ENCODE results near the gene CLASRP. TPM values are rescaled to one million over a fixed set of nuclear protein-coding genes. Genes with fewer than 3 reads are reported as not detected.

CLASRP gene
- polyA plus RNA-seq, 3 donors = 2.2 to 152 (median 4.1) TPM

GRCh38 chr19:45100846-45101252 is 62.0 kb downstream of the CLASRP start:
- no peak overlapping the region for H3K27ac ChIP-seq (ENCODE audit: low read depth in 1 of 2, low read length in 2 of 2)
- peak overlapping the region in 3 of 7 donors; percentile 25 to 68 (median 56) for H3K27ac Mint-ChIP-seq
- H3K36me3 Mint-ChIP-seq = peaks cover 5% of the 10 kb centered on the region in 2 donors
- H3K4me2 ChIP-seq (replicated peaks; ENCODE audit: extremely low read depth, low read length, poor library complexity, severe bottlenecking) = no peak overlapping the region
- intact Hi-C loops (cut with micrococcal nuclease) = no loop called here
- H3K4me3 ChIP-seq (replicated peaks in 1 of 3; ENCODE audit: low read depth in 2 of 3, low read length in 3 of 3) = no peak overlapping the region
- H3K9me3 ChIP-seq (replicated peaks in 1 of 2; ENCODE audit: control insufficient read depth in 1 of 2, insufficient read depth in 1 of 2, low read length in 2 of 2) = no peaks in the 10 kb centered on the region
- peaks cover 8 to 11% of the 10 kb centered on the region in 2 donors for H3K4me1 ChIP-seq (ENCODE audit: control insufficient read depth in 1 of 2, insufficient read depth in 2 of 2, low read length in 2 of 2)
- WGBS (ENCODE audit: insufficient coverage) = 96% methylated on average over 8 of the region's 8 CpGs
- DNase-seq = no peak
- no peak overlapping the region for H2AFZ ChIP-seq (ENCODE audit: insufficient read depth, low read depth, low read length, poor library complexity, severe bottlenecking)
- TF ChIP-seq, protein P1, sequence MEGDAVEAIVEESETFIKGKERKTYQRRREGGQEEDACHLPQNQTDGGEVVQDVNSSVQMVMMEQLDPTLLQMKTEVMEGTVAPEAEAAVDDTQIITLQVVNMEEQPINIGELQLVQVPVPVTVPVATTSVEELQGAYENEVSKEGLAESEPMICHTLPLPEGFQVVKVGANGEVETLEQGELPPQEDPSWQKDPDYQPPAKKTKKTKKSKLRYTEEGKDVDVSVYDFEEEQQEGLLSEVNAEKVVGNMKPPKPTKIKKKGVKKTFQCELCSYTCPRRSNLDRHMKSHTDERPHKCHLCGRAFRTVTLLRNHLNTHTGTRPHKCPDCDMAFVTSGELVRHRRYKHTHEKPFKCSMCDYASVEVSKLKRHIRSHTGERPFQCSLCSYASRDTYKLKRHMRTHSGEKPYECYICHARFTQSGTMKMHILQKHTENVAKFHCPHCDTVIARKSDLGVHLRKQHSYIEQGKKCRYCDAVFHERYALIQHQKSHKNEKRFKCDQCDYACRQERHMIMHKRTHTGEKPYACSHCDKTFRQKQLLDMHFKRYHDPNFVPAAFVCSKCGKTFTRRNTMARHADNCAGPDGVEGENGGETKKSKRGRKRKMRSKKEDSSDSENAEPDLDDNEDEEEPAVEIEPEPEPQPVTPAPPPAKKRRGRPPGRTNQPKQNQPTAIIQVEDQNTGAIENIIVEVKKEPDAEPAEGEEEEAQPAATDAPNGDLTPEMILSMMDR (IDR thresholded peaks at IDR 0.05) = no peak
- H3K27me3 Mint-ChIP-seq (ENCODE audit: low read depth in 3 of 3) = peaks cover 0 to 6% (median 0%) of the 10 kb centered on the region in 3 donors
- no peaks in the 10 kb centered on the region for H3K9me3 Mint-ChIP-seq
- H3K27me3 ChIP-seq (ENCODE audit: control insufficient read depth in 2 of 2, insufficient read depth in 2 of 2, low read length in 2 of 2) = no peaks in the 10 kb centered on the region
- no peak overlapping the region for H3K9ac ChIP-seq (ENCODE audit: insufficient read depth, low read length, poor library complexity, severe bottlenecking)
- H3K79me2 ChIP-seq (ENCODE audit: insufficient read depth, low read length) = peaks cover 96% of the 10 kb centered on the region
- peaks cover 50% of the 10 kb centered on the region for H3K4me1 Mint-ChIP-seq
- H4K20me1 ChIP-seq (ENCODE audit: insufficient read depth, low read length) = peaks cover 96% of the 10 kb centered on the region
- no peak overlapping the region for H3K4me3 Mint-ChIP-seq
- H3K36me3 ChIP-seq (replicated peaks in 1 of 2; ENCODE audit: control insufficient read depth in 1 of 2, insufficient read depth in 2 of 2, low read length in 2 of 2) = peaks cover 0 to 14% of the 10 kb centered on the region in 2 donors

DNA sequence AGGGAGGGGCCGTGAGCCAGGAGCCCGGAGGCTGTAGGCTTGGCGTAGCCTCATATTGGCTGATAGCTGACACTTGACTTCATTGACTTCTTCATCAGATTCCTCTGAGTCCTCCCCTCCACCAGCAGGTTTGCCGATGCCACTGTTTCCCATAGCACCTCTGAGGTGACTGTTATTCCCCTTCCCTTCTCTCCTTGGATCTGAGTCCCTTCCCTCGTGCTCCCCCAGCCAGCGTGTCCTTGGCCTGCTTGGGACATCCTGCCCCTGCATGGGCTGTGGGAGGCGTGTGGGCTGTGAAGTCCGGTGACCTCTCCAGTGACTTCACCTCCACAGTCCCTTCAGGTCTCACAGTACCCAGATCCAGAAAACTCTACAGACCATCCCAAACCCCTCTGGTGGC is 63.0 kb downstream of the CLASRP start:
- no peaks in the 10 kb centered on the region for H3K27me3 ChIP-seq (ENCODE audit: control insufficient read depth in 2 of 2, insufficient read depth in 2 of 2, low read length in 2 of 2)
- Mint-ChIP-seq H3K27ac (peak overlapping the region in 1 of 7 donors; percentile 21), H3K4me3 (no peak overlapping the region), H3K27me3 (ENCODE audit: low read depth in 3 of 3) (peaks cover 0 to 6% (median 0%) of the 10 kb centered on the region in 3 donors), H3K9me3 (no peaks in the 10 kb centered on the region), H3K4me1 (peaks cover 41% of the 10 kb centered on the region), H3K36me3 (peaks cover 5% of the 10 kb centered on the region in 2 donors)
- TF ChIP-seq, protein P1 (IDR thresholded peaks at IDR 0.05) = no peak
- H2AFZ ChIP-seq (ENCODE audit: insufficient read depth, low read depth, low read length, poor library complexity, severe bottlenecking) = no peak overlapping the region
- peaks cover 8 to 11% of the 10 kb centered on the region in 2 donors for H3K4me1 ChIP-seq (ENCODE audit: control insufficient read depth in 1 of 2, insufficient read depth in 2 of 2, low read length in 2 of 2)
- intact Hi-C loops (cut with micrococcal nuclease) = no loop called here
- no peak for DNase-seq
- peaks cover 95% of the 10 kb centered on the region for H4K20me1 ChIP-seq (ENCODE audit: insufficient read depth, low read length)
- H3K4me2 ChIP-seq (replicated peaks; ENCODE audit: extremely low read depth, low read length, poor library complexity, severe bottlenecking) = no peak overlapping the region
- no peak overlapping the region for H3K4me3 ChIP-seq (replicated peaks in 1 of 3; ENCODE audit: low read depth in 2 of 3, low read length in 3 of 3)
- no peak overlapping the region for H3K27ac ChIP-seq (ENCODE audit: low read depth in 1 of 2, low read length in 2 of 2)
- H3K79me2 ChIP-seq (ENCODE audit: insufficient read depth, low read length) = peaks cover 91% of the 10 kb centered on the region
- 98% methylated on average over 8 of the region's 8 CpGs for whole genome bisulfite sequencing (ENCODE audit: insufficient coverage)
- H3K9ac ChIP-seq (ENCODE audit: insufficient read depth, low read length, poor library complexity, severe bottlenecking) = no peak overlapping the region
- H3K36me3 ChIP-seq (replicated peaks in 1 of 2; ENCODE audit: control insufficient read depth in 1 of 2, insufficient read depth in 2 of 2, low read length in 2 of 2) = peaks cover 0 to 14% of the 10 kb centered on the region in 2 donors
- H3K9me3 ChIP-seq (replicated peaks in 1 of 2; ENCODE audit: control insufficient read depth in 1 of 2, insufficient read depth in 1 of 2, low read length in 2 of 2) = no peaks in the 10 kb centered on the region

Measured in CD14-positive monocyte (primary cell).